Gastrocnemius medialis (tissue), 4 donors: Measurements from ENCODE around the gene MTA1. TPM values are rescaled to one million over a fixed set of nuclear protein-coding genes. Genes with fewer than 3 reads are reported as not detected.

ENCODE experiments used
- ATAC-seq, 2 donors: fragments of 150-250 bp; one replicate each; pipeline ENCODE4 v1.9.1; 2016
- DNase-seq, 2 donors: peaks; one replicate each; pipeline ENCODE4 v3.0.0-alpha.2; 2019
- H3K27ac ChIP-seq, 4 donors: fragments of 200-600 bp; sonication (generic); 1 replicate in 1 of 4; 2 replicates in 3 of 4; pipeline ENCODE4 v1.5.1; 2016 to 2018; ENCODE audit warnings: mild to moderate bottlenecking in 2 of 4, moderate library complexity in 1 of 4
- H3K27me3 ChIP-seq, 3 donors: fragments of 200-600 bp; sonication (generic) in 2 of 3; 1 replicate in 1 of 3; 2 replicates in 2 of 3; pipeline versions ENCODE4 v1.5.1 to v1.6.0; 2016 to 2019; ENCODE audit warnings: mild to moderate bottlenecking in 1 of 3, moderate library complexity in 1 of 3
- H3K36me3 ChIP-seq, 2 donors: fragments of 200-600 bp; sonication (generic) in 1 of 2; one replicate each; pipeline ENCODE4 v1.5.1; 2017 to 2018
- H3K4me1 ChIP-seq, 2 donors: fragments of 200-600 bp; sonication (generic) in 1 of 2; one replicate each; pipeline ENCODE4 v1.5.1; 2016 to 2017; ENCODE audit warnings: mild to moderate bottlenecking in 2 of 2
- H3K4me3 ChIP-seq, 4 donors: fragments of 200-600 bp; sonication (generic) in 3 of 4; 1 replicate in 1 of 4; 2 replicates in 3 of 4; pipeline ENCODE4 v1.5.1; 2016 to 2019; ENCODE audit warnings: mild to moderate bottlenecking in 2 of 4
- H3K9me3 ChIP-seq, 3 donors: fragments of 200-600 bp; sonication (generic) in 2 of 3; 1 replicate in 1 of 3; 2 replicates in 2 of 3; pipeline ENCODE4 v1.5.1; 2016 to 2019
- CTCF ChIP-seq, 5 experiments: fragments of 450-650 bp in 3 of 5; fragments of 200-600 bp in 2 of 5; sonication (generic) in 2 of 5; IDR thresholded peaks in 4 of 5; conservative IDR thresholded peaks in 1 of 5; 1 replicate in 4 of 5; 2 replicates in 1 of 5; pipeline ENCODE4 v1.5.1; 2016 to 2019; ENCODE audit warnings: antibody characterized with exemption in 5 of 5, mild to moderate bottlenecking in 3 of 5, moderate library complexity in 3 of 5
- POLR2A ChIP-seq, 2 donors: fragments of 450-650 bp; IDR thresholded peaks; one replicate each; pipeline ENCODE4 v1.6.1; 2017; ENCODE audit warnings: antibody characterized with exemption in 2 of 2, mild to moderate bottlenecking in 2 of 2, moderate library complexity in 2 of 2
- in situ Hi-C, 4 donors: fragments of 200-750 bp; cut with MboI; loops; one replicate each; pipeline versions ENCODE4 v1.15.0 to v1.8.0; 2017; ENCODE audit warnings: low sequenced_read_pairs in 4 of 4
- intact Hi-C: fragments of 100-400 bp; cut with DNase I; formaldehyde crosslinking; loops from one replicate; pipeline ENCODE4 v1.15.1; 2023; ENCODE audit warnings: low total_unique reads
- total RNA-seq, 4 donors: library from RNA; depleted of rRNA; stranded (reverse); fragments of >200 nt; gene quantifications; one replicate each; pipeline versions ENCODE4 v1.1.0 to v1.2.3, GENCODE V29; 2016

The MTA1 gene
- total RNA-seq, 4 donors from 2014 or later: 18.2 to 30.8 (median 28.2) TPM

- intact Hi-C loops: no loop called here
- in situ Hi-C loops: no loop called here
- TF ChIP-seq CTCF (IDR thresholded peaks at IDR 0.05 in 4 of 5, conservative IDR thresholded peaks at IDR 0.05 in 1 of 5) (no peak), POLR2A (IDR thresholded peaks at IDR 0.05) (no peak)
- Histone ChIP-seq H3K27ac (no peak overlapping the region), H3K36me3 (no peaks in the 10 kb centered on the region), H3K27me3 (peaks cover 4 to 11% (median 10%) of the 10 kb centered on the region in 3 donors), H3K4me3 (no peak overlapping the region), H3K9me3 (no peaks in the 10 kb centered on the region), H3K4me1 (no peaks in the 10 kb centered on the region)
- no peak for DNase-seq
- no peak for ATAC-seq
Measured at GRCh38 chr14:105507247-105507646, 87.6 kb downstream of the MTA1 start.

- intact Hi-C loops (no loop called here), in situ Hi-C loops (no loop called here)
- H3K4me1 ChIP-seq: no peaks in the 10 kb centered on the region
- peaks cover 4 to 17% (median 10%) of the 10 kb centered on the region in 3 donors for H3K27me3 ChIP-seq
- H3K27ac ChIP-seq: no peak overlapping the region
- H3K4me3 ChIP-seq: no peak overlapping the region
- no peaks in the 10 kb centered on the region for H3K9me3 ChIP-seq
- TF ChIP-seq CTCF (IDR thresholded peaks at IDR 0.05 in 4 of 5, conservative IDR thresholded peaks at IDR 0.05 in 1 of 5) (no peak), POLR2A (IDR thresholded peaks at IDR 0.05) (no peak)
- no peak for DNase-seq
- ATAC-seq: no peak
- no peaks in the 10 kb centered on the region for H3K36me3 ChIP-seq
Measured at GRCh38 chr14:105508069-105508468, 88.4 kb downstream of the MTA1 start.

GRCh38 chr14:105508601-105509000 is 89.0 kb downstream of the MTA1 start:
- Histone ChIP-seq H3K9me3 (no peaks in the 10 kb centered on the region), H3K27me3 (peaks cover 4 to 17% (median 10%) of the 10 kb centered on the region in 3 donors), H3K4me3 (no peak overlapping the region), H3K27ac (no peak overlapping the region), H3K36me3 (no peaks in the 10 kb centered on the region), H3K4me1 (no peaks in the 10 kb centered on the region)
- ATAC-seq (no peak), DNase-seq (no peak)
- intact Hi-C loops: no loop called here
- no peak for TF ChIP-seq POLR2A (IDR thresholded peaks at IDR 0.05)
- TF ChIP-seq CTCF (IDR thresholded peaks at IDR 0.05 in 4 of 5, conservative IDR thresholded peaks at IDR 0.05 in 1 of 5): no peak
- in situ Hi-C loops: no loop called here

- Histone ChIP-seq H3K27me3 (peaks cover 5 to 12% (median 7%) of the 10 kb centered on the region in 3 donors), H3K9me3 (no peaks in the 10 kb centered on the region), H3K4me3 (no peak overlapping the region), H3K27ac (no peak overlapping the region), H3K36me3 (no peaks in the 10 kb centered on the region), H3K4me1 (no peaks in the 10 kb centered on the region)
- ATAC-seq: no peak
- intact Hi-C loops: no loop called here
- in situ Hi-C loops: no loop called here
- no peak for TF ChIP-seq POLR2A (IDR thresholded peaks at IDR 0.05)
- DNase-seq: no peak
Measured at GRCh38 chr14:105517096-105517495, 97.5 kb downstream of the MTA1 start.

- H3K27me3 ChIP-seq: peaks cover 0 to 12% (median 10%) of the 10 kb centered on the region in 3 donors
- H3K36me3 ChIP-seq: no peaks in the 10 kb centered on the region
- no peak for ATAC-seq
- in situ Hi-C loops (loop anchor here in 1 of 4 donors (5.0 kb wide), 1 partner anchor 148 kb away; no protein-coding TSS in a partner anchor), intact Hi-C loops (no loop called here)
- no peak for DNase-seq
- H3K9me3 ChIP-seq: no peaks in the 10 kb centered on the region
- no peaks in the 10 kb centered on the region for H3K4me1 ChIP-seq
- H3K4me3 ChIP-seq: no peak overlapping the region
- TF ChIP-seq POLR2A (IDR thresholded peaks at IDR 0.05): no peak
- TF ChIP-seq CTCF (IDR thresholded peaks at IDR 0.05 in 4 of 5, conservative IDR thresholded peaks at IDR 0.05 in 1 of 5): no peak
- H3K27ac ChIP-seq: no peak overlapping the region
Measured at GRCh38 chr14:105519946-105520698, 100.5 kb downstream of the MTA1 start.

Other genes starting within 250 kb of the MTA1 start
- gene NUDT14, start 238.5 kb upstream of the MTA1 start, total RNA-seq: 10 to 100 TPM; 11.0 to 25.5 (median 16.4) TPM
- gene BTBD6, start 171.3 kb upstream of the MTA1 start, total RNA-seq: 10 to 100 TPM; 48.4 to 85.9 (median 53.6) TPM
- 10 to 100 TPM; 19.5 to 27.4 (median 21.4) TPM for gene BRF1, start 118.8 kb upstream of the MTA1 start, total RNA-seq
- 100 to 1,000 TPM in 1 of 4 donors, 10 to 100 TPM in 3; 81.0 to 115 (median 93.1) TPM for gene PACS2, start 105.1 kb upstream of the MTA1 start, total RNA-seq
- gene TEX22, start 21.3 kb upstream of the MTA1 start, total RNA-seq: not detected
- 10 to 100 TPM; 31.4 to 47.1 (median 38.8) TPM for gene CRIP2, start 55.0 kb downstream of the MTA1 start, total RNA-seq
- gene CRIP1, start 67.1 kb downstream of the MTA1 start, total RNA-seq: 1 to 10 TPM; 2.6 to 7.6 (median 5.3) TPM
- 1 to 10 TPM in 2 of 4 donors, under 1 TPM in 2; 0.97 to 4.2 (median 2.2) TPM for gene TEDC1, start 71.4 kb downstream of the MTA1 start, total RNA-seq
- gene TMEM121, start 106.8 kb downstream of the MTA1 start, total RNA-seq: 1 to 10 TPM in 2 of 4 donors, not detected in 2; 1.1 to 1.2 TPM